Measurements from ENCODE around the gene EVX1.

EVX1 gene

DNA sequence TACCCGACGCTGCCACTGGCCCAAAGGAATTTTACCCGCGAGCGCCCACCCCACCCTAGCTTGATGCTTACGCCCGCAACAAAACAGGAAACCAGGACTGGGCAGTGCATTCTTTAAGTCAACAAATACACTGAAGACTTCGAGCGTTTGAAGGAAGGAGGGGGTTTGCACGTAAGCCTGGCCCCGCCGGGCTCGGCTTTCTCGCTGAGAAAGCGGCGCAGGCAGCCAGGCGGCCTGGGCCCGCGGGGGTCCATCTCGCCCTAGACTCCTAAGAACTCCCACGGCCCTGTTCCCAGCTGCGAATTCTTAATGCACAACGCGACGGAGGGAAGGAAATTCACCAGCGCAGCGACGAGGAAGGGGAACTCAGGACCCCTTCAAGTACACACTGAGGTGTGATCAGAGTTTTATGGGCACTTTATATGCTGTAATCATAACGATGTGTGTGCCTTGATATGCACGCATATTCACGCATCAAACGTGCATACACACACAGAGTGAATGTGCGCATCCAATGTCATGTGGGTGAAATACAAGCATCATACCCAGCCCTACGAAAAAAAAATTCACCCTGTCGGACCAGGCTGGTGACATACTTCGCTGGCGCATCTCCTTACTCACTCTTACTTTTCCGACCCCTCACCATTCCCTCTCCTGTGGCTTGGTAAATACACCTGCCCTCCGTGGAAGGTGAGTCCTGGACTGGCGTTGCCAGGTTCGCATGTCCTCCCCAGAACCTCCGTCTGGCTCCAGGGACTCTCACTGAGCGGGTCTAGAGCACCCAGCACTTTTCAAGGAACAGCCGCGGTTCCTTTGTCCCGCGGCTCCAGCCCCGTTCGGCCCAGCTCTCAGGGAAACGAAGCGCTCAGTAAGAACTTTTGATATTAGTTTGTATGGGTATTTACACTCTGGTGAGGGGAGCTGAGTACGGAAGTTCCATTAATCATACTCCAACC lies 37.0 kb upstream of the EVX1 start:
- DNase-seq, result peak in 1 of 2 experiments; percentile 17

DNA sequence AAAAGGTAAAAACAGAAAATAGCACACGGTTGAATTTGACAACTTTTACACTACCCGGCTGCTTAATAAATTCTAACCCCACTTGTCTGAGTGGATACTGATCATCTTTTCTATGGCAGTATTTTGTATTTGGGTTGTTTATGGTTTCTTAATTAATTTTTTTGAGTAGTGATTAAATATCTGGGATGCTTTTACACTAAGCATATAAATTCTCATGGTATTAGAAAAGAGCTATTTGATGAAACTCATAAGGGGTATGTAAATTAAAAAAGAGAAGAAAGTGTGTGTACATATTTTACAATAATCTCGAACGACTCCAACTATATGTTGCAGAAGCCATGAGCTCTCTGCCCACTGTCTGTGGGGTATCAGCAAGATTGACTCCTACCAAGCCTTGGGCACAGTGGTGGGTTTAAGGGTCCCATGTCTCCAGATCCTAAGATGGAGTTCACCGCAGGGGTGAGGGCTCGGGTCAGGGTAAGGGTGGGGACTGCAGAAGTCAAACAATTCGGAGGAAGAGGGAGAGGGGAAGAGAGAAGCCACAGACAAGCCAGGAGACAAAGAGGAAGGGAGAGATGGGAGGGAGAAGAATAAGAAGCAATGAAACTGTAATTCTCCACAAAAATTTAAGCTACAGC lies 35.1 kb upstream of the EVX1 start:
- DNase-seq, result no peak

DNA sequence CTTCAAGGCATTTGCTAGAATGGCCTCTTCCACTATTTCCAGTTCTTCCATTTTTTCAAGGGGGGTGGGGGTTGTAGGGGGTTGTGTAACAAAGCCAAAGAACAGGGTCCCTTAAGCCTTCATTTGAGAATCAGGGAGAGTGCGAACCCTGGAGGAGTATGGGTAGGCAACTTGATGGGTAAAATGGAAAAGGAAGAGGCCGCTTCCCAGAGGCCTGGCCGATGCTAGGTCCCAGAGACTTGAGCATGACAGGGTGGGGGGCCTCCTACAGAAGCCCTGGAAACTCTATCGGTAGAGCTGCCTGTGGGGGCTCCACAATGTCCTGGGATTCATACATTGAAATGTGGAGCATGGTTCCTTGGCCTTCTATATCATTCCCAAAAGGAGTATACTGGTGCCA lies 33.6 kb upstream of the EVX1 start:
- DNase-seq, result no peak

DNA sequence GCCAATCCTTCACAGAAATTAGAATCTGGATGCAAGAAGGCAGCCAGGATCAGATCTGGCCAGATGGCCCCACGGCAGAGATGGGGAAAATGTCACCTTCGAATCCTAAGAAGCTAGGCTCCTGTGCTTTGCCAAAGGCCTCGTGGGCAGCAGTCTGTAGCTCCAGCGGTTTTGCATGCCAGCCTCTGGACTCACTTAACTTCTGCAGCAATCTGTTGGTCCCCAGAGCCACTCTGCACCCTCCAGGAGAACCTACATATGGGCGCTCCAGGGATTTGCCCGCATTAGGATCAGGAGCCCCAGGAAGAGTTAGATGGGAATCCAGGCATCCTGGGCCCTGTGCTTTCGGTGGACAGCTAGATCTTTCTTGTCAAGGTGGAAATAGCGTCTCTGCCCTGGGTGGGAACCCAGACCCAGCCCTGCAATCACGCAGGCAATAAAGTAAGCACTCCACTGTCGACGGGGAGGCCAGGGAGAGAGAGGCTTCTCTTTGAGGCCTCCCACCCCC lies 32.6 kb upstream of the EVX1 start:
- DNase-seq, result no peak

DNA sequence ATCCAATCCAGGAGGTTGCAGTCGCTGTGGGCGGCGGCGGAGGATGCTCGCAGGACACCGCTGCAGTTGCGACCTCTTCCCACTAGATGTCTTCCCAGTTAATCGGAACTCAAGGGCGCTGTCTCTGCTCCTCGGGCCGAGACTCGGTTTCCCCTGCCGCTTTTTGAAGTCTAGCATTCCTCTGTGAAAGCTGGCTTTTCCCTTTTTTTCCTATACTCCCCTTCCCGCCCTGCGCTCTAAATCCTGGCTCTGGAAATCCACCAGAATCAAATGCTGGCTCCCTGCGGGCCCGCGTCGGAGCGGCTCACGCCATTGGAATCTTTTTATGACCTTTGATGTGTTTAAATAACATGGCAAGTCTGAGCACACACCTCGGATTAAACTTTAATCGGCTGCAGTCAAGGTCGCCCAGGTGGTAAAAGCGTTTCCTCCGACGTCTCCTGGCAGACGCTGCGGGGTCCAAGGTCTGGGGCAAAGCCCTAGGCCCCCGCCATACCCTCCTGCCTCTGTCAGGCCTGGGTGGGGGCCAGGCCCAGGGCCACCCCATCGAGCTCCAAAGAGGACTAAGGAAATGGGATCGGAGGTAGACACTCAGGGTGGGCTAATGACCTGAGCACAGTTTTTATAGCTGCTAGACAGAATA lies 32.0 kb upstream of the EVX1 start:
- DNase-seq, result peak in 1 of 2 experiments; percentile 22

DNA sequence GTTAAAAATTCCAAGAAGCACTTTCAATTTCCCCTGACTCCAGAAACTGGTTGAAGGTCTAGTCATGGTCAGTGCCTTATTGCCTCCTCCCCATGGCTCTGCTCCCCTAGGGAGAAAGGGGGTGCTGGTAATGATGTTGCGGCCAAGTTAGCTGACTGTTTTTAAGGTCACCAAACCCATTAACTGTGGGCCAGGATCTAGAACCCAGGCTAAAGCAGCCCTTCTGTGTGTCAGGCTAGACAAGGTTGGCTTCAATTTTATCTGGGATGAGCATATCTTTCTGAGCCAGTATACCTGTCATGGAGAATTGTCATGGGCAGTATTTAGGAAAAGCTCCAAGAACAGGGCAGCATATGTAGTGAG lies 31.5 kb upstream of the EVX1 start:
- no peak for DNase-seq

DNA sequence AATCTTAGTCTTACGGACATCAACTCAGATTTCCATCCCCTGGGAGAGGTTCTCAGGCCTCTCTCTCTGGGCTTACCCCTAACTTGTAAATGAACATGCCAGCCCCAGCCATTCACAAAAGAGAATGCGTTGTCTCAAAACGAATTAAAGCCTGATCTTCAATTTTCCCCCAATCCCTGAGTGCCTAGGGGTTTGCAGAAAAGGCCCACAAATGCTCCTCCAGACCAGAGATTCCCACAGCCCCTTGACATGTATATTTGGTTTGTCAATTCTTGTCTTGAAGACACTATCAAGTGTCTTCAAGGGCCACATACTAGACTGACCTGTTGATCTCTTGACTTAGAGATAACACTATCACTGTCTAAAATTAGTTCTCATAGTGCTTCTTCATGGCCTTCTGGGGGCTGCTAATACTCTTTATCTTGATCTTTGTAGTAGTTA lies 30.8 kb upstream of the EVX1 start:
- no peak for DNase-seq

DNA sequence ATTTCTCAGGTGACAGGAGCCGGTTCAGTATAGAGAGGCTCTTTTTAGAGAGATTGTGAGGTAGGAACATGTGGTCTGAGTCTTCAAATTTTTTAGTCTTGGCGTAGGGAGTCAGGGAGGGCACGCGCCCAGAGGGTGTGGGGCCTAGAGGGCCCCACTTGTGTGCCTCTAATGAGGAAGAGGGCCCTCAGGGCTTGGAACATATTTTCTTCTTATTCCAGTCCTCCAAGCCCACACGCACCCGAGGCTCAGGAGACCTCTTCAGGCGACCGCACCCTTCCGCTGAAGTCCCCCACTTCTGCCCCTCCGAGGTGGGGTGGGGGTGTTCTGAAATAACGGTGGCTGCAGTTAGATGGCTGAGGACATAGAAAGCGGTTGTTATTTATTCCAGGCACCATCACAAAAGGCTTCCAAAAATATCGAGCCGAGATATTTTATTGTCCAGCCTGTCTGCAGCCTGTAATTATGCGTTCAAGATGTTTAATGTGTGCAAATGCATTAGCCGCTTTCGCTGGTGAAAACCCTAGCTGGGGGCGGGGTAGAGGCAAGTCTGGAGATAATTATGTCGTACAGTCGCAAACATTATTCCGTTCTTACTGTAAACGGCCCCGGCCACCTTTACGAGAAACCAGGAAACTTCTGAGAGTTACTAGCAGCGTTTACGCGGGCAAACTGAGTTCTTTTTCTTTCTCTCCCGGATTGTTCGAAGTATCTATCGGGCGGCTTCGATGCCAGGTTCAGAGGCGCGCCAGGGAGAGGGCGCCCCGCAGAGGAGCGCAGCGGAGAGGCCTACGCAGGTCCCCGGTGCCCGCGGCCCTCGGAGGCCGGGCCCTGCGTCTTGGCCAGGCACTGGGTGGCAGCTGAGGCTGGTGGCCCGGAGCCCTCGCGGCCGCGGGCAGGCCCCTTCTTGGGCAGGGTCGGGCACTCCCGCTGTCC lies 29.8 kb upstream of the EVX1 start:
- no peak for DNase-seq

DNA sequence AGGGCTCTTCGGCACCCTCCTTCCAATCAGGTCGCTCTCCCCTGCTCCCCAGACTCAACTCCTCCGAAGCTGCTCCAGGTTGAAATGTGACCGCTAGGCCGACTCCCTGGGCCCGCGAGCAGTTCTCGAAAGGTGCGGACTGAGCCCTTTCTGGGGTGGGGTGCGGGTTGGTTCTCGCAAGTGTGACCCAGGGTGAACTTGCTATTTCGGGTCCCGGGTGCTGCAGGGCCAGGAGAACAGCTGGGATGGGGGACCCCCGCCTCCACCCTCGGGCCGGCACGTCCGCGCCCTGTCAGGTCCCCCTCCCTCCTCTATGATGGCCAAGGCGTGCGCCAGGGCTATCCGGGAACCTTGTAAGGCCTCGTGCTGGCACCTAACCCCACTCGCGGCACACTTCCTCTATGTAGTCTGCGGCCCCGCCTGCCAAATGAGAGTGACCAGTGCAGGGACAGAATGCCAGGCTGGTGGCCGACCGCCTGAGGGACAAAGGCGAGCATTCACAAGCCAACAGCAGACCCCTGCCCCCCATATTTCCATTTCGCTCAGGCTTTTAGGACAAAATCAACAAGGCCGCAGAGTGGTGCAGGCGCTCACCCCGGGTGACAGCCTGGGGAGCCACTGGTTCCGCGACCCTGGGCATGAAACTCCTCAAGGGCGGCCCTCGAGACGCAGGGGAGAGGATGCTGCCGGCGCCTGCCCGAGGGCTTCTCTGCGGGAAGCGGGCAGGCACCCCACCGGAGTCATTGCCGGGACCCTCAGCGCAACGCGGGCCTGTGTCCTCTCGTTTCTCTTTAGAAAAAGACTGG lies 29.0 kb upstream of the EVX1 start:
- no peak for DNase-seq

DNA sequence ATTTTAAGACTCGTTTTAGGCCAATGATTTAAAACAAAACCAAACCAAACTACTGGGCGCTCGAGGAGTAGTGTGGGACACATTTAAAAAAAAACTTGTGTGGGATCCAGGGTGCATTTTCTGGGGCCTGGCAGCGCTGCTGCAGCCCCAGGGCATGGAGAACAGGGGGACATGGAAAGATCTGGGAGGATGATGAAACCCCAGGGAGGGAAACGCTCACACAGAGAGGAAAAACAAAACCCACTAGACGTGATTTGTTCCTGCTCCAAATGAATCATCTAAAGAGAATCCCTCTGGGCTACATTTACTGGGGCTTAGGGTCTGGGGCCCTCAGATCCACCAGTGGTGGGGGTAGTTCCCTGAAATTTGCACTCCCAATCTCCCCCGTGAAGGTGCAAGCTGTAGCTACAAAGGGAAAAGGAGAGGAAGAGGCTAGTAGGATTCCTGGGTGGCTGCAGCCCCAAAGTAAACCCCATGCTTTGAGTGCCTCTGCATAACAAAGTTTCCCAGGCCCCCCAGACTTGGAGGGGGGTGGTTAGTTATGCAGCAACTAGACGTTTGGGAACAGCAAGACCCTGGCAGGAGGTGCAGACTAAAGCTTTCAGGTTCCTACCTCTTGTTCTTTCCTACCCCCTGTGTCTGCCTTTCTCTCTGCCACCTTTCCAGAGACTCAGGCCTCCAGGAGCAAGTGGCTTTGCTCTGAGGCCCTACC lies 28.2 kb upstream of the EVX1 start:
- DNase-seq, result no peak

DNA sequence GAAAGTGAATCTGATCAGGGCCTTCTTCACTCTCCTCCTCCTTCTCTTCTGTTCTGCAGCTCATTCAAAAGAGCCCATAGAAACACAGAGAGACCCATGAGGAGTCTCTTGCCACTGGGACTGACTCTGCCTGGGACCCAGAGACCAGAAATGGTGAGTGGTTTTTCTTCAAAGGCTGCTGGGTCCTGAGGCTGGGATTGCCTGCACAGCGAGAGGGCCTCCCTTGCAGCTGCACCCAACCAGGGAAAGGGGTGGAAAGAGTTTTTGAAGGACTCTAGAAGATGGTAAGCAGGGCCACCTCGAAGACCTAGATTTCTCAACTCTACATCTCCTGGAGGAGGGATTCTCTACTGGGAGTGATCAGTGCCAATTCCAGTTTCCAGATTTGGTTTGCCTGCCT lies 27.2 kb upstream of the EVX1 start:
- no peak for DNase-seq

DNA sequence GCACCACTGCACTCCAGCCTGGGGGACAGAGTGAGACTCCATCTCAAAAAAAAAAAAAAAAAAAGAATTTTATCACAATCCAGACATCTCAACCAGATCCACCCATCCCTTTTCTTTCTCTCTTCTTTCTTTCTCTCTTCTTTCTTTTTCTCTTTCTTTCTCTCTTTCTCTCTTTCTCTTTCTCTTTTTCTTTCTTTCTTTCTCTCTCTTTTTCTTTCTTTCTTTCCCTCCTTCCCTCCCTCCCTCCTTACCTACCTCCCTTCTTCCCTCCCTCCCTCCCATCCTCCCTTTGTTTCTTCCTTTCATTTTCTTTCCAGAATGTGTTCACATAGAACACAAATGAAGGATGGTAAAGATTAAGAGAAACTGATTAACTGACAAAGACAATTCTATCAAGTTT lies 24.7 kb upstream of the EVX1 start:
- no peak for DNase-seq

DNA sequence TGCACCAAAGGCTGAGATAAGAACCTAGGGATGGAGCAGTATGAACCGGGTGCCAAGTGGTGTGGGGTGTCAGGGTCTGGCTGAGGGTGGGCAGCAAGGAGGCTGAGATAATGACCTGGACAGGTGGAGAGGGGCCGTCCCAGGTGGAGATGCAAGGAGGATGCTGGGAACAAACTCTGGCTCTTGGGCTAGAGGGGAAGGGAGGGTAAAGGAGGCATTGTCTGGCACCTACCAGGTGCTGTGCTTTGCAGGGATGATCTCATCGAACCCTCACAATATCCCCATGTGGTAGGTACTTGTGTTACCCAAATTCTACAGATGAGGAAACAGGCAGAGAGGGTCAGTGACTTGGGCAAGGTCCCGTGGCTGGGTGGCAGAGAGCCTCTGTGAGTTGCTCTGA lies 22.8 kb upstream of the EVX1 start:
- no peak for DNase-seq

DNA sequence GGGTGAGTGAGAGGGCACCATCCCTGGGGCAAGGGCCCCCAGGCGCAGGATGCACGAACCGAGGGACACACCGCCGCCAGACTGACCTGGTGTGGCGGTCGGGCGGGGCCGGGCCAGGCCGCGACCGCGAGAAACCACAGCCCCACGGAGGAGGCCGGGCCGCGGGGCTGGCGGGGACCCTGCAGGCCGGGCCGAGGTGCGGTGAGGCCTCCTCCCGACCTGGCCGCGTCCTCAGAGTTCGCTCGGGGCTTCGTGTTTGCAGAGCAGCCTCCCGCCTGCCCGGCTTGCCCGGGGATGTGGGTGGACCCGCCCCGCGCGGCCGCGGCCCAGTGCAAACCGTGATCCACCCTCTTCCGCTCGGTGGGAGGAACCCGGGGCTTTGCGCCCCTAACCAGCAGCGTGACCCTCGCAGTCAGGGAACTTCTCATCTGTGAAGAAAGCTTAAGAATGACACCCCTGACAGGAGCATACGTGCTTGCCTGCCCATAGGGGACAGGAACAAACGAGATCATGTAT lies 22.1 kb upstream of the EVX1 start:
- DNase-seq, result no peak

DNA sequence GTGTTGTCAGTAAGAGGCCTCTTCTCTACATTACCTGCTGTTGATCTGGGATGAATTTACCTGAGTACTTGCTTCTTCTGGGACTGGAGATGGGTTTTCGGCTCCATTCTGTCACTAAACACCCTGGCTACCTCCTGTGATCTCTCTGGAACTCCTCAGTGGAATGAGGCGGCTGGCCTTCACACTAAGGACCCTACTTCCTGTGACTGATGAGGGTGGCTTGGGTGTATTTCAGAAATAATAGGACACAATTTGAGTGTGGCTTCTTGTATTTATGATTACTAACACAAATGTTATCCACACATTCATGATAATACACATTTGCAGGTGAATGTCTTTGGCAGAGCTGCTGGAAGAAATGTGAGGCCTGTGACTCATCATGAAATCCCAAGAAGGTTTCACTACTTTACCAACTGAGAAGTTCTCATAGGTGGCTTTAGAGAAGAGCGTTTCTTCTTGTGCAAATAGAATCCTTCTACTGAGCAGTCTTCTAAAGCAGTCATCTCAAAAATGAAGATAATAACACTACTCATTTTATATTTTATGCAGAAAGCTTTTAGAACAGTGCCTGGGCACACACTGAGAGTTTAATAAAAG lies 21.3 kb upstream of the EVX1 start:
- no peak for DNase-seq

DNA sequence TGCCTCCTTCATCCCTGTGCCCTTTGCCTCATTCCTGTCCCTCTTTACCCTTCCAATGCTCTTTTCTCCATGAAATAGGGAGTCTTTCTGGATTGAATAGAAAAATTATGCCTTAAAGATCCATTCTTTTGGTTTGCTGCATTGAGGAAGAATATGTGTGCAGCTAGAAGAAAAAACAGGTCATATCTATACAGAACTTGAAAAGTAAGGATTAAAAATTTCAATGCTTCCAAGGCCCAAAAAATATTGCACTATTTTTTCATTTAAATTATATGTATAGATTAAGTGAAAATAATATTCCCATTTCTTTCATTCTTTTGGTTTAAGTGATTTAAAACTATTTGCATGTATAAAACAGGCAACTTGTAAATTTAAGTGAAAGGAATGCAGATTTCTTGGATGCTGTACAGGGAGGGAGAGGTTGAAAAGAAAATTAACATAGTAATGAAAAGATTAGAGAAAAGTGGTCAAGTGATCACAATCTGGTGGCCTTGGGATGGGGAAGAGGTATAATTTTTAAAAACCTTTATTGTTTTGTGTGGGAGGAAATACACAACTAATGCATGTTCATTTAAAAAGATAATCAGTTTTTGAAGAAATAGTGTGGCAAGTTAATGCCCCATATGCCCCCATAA lies 18.5 kb upstream of the EVX1 start:
- no peak for DNase-seq

DNA sequence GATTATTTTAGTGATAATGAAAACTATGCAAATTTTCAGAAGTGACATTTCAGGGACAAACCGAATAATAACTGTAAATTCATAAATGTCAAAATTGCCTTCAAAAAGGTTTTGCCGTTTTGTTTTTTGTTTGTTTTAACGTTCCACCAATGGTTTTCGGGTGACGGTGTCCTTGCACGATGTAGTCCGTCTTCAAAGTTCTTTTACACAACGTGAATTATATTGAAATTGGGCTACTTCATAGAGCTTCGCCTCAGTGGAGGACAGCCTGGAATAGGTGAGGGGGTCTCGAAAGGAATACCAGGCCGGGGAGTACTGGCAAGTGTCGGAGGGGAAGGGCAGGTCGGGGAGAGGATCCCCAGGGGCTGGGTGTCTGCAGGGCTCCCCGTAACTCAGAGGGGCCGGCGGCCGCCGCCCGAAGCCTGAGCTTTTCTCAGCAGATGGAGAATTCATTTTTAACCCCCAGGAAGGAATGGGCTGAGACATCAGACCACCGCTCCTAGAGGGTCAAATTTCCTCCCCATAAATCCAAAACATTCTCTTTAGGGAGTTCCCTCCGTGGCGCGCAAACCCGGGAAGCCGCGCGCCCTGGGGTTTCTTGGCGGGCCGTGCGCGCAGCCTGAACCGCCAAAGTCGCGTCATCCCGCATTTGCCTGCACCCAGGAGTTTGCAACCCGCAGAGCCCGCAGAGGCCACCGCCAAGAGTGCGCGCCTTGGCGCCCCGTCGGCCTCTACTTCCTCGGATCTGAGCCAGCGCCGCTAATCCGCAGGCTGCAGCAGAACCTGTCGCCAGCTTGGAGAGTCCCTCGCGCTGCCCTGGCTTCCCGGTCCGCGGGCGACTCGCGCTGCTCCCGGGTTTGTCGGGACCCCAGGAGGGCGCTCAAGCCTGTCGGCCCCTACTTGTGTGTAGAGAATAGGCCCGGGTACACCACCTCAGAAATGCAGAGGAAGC lies 17.3 kb upstream of the EVX1 start:
- peak; percentile 18 to 53 for DNase-seq

DNA sequence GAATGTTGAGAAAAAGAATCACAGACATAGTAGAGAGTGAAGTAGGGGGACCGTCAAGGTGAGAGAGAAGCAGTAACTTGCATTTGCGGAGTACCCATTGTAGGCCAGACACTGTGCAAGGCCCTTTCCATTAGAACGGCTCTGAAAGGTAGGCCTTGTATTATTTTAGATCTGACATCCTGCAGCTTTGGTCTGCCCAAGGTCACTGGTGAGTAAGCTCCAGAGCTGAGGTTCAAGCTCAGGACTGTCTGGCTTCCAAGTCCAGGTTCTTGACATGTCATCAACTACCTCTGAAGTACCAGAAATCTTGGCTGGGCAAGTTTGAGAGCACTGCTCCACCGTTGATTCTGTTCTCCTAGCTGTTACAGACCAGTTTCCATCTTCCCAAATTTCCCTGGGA lies 13.2 kb upstream of the EVX1 start:
- DNase-seq, result no peak
